ENCODE results near the gene NCOR1. TPM values are rescaled to one million over a fixed set of nuclear protein-coding genes. Genes with fewer than 3 reads are reported as not detected.
A peak's percentile ranks its signal among the peaks of the same experiment; 100 is the strongest.

Gene NCOR1
- total and polyA plus RNA-seq, 2 of the 13 experiments (the other 11 are each of a cell fraction or from before 2014, with no cell fraction given), result 57.0 to 71.7 TPM

DNA sequence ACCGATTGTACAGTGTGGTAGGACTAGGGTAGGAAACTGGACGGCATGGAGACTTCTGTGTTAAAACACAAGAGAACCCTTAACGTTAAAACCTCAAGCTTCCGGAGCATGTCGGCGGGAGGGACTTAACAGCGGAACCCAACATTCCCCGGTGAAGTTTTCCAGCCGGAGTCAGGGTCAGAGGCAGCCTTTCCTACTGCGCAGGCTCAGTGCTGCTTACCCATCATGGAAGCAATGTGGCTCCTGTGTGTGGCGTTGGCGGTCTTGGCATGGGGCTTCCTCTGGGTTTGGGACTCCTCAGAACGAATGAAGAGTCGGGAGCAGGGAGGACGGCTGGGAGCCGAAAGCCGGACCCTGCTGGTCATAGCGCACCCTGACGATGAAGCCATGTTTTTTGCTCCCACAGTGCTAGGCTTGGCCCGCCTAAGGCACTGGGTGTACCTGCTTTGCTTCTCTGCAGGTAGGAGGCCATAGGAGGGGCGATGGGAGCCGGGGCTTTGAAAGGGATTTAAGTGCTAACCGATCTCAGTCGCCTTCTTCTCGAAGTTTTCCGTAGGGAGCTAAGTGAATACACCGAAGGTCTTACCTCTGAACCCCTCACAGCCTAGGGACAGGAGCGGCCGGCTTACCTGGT is 1.8 kb upstream of the NCOR1 start, which contains the start of gene PIGL (continued):
- TF ChIP-seq SP4 (CRISPR knock-in tag; IDR thresholded peaks at IDR 0.05), result peak; percentile 60; the same call in 1 of the 2 replicates
- TF ChIP-seq, protein P1, sequence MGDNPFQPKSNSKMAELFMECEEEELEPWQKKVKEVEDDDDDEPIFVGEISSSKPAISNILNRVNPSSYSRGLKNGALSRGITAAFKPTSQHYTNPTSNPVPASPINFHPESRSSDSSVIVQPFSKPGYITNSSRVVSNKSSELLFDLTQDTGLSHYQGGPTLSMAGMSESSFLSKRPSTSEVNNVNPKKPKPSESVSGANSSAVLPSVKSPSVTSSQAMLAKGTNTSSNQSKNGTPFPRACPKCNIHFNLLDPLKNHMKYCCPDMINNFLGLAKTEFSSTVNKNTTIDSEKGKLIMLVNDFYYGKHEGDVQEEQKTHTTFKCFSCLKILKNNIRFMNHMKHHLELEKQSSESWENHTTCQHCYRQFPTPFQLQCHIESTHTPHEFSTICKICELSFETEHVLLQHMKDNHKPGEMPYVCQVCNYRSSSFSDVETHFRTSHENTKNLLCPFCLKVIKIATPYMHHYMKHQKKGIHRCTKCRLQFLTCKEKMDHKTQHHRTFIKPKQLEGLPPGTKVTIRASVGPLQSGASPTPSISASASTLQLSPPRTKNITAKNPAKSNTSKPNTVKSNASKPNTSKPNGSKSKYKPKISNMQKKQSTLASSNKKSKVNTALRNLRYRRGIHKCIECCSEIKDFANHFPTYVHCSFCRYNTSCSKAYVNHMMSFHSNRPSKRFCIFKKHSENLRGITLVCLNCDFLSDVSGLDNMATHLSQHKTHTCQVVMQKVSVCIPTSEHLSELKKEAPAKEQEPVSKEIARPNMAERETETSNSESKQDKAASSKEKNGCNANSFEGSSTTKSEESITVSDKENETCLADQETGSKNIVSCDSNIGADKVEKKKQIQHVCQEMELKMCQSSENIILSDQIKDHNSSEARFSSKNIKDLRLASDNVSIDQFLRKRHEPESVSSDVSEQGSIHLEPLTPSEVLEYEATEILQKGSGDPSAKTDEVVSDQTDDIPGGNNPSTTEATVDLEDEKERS (CRISPR knock-in tag; IDR thresholded peaks at IDR 0.05), result peak; percentile 85; the same call in 1 of the 2 replicates
- TF ChIP-seq, protein P2, sequence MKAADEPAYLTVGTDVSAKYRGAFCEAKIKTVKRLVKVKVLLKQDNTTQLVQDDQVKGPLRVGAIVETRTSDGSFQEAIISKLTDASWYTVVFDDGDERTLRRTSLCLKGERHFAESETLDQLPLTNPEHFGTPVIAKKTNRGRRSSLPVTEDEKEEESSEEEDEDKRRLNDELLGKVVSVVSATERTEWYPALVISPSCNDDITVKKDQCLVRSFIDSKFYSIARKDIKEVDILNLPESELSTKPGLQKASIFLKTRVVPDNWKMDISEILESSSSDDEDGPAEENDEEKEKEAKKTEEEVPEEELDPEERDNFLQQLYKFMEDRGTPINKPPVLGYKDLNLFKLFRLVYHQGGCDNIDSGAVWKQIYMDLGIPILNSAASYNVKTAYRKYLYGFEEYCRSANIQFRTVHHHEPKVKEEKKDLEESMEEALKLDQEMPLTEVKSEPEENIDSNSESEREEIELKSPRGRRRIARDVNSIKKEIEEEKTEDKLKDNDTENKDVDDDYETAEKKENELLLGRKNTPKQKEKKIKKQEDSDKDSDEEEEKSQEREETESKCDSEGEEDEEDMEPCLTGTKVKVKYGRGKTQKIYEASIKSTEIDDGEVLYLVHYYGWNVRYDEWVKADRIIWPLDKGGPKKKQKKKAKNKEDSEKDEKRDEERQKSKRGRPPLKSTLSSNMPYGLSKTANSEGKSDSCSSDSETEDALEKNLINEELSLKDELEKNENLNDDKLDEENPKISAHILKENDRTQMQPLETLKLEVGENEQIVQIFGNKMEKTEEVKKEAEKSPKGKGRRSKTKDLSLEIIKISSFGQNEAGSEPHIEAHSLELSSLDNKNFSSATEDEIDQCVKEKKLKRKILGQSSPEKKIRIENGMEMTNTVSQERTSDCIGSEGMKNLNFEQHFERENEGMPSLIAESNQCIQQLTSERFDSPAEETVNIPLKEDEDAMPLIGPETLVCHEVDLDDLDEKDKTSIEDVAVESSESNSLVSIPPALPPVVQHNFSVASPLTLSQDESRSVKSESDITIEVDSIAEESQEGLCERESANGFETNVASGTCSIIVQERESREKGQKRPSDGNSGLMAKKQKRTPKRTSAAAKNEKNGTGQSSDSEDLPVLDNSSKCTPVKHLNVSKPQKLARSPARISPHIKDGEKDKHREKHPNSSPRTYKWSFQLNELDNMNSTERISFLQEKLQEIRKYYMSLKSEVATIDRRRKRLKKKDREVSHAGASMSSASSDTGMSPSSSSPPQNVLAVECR (CRISPR knock-in tag; IDR thresholded peaks at IDR 0.05; ENCODE audit: borderline replicate concordance), result peak; percentile 89
- no peak for TF ChIP-seq ATRX (CRISPR knock-in tag; IDR thresholded peaks at IDR 0.05; ENCODE audit: borderline replicate concordance)
- TF ChIP-seq, protein P3, sequence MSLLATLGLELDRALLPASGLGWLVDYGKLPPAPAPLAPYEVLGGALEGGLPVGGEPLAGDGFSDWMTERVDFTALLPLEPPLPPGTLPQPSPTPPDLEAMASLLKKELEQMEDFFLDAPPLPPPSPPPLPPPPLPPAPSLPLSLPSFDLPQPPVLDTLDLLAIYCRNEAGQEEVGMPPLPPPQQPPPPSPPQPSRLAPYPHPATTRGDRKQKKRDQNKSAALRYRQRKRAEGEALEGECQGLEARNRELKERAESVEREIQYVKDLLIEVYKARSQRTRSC (CRISPR knock-in tag; IDR thresholded peaks at IDR 0.05; ENCODE audit: low read depth), result 0 out of 2 replicates have a peak, but pooled peaks have one; percentile 20
- TF ChIP-seq, protein P4, sequence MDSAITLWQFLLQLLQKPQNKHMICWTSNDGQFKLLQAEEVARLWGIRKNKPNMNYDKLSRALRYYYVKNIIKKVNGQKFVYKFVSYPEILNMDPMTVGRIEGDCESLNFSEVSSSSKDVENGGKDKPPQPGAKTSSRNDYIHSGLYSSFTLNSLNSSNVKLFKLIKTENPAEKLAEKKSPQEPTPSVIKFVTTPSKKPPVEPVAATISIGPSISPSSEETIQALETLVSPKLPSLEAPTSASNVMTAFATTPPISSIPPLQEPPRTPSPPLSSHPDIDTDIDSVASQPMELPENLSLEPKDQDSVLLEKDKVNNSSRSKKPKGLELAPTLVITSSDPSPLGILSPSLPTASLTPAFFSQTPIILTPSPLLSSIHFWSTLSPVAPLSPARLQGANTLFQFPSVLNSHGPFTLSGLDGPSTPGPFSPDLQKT (CRISPR knock-in tag; IDR thresholded peaks at IDR 0.05; ENCODE audit: borderline replicate concordance), result no peak
- peak; percentile 91 for TF ChIP-seq ZFY (CRISPR knock-in tag; IDR thresholded peaks at IDR 0.05)
- TF ChIP-seq NCOA2 (CRISPR knock-in tag; IDR thresholded peaks at IDR 0.05), result peak; percentile 70
- TF ChIP-seq POLR2AphosphoS5 (IDR thresholded peaks at IDR 0.05; ENCODE audit: low read depth, low read length), result peak; percentile 98
- TF ChIP-seq ZNF850 (CRISPR knock-in tag; conservative IDR thresholded peaks at IDR 0.05), result no peak
- TF ChIP-seq ZNF768 (CRISPR knock-in tag; IDR thresholded peaks at IDR 0.05), result peak; percentile 64
- TF ChIP-seq, protein P5, sequence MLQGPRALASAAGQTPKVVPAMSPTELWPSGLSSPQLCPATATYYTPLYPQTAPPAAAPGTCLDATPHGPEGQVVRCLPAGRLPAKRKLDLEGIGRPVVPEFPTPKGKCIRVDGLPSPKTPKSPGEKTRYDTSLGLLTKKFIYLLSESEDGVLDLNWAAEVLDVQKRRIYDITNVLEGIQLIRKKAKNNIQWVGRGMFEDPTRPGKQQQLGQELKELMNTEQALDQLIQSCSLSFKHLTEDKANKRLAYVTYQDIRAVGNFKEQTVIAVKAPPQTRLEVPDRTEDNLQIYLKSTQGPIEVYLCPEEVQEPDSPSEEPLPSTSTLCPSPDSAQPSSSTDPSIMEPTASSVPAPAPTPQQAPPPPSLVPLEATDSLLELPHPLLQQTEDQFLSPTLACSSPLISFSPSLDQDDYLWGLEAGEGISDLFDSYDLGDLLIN (CRISPR knock-in tag; IDR thresholded peaks at IDR 0.05; ENCODE audit: borderline replicate concordance), result no peak
- TF ChIP-seq, protein P6, sequence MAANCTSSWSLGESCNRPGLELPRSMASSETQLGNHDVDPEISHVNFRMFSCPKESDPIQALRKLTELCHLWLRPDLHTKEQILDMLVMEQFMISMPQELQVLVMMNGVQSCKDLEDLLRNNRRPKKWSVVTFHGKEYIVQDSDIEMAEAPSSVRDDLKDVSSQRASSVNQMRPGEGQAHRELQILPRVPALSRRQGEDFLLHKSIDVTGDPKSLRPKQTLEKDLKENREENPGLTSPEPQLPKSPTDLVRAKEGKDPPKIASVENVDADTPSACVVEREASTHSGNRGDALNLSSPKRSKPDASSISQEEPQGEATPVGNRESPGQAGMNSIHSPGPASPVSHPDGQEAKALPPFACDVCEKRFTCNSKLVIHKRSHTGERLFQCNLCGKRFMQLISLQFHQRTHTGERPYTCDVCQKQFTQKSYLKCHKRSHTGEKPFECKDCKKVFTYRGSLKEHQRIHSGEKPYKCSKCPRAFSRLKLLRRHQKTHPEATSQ (CRISPR knock-in tag; IDR thresholded peaks at IDR 0.05; ENCODE audit: borderline replicate concordance), result no peak
